Measurements from ENCODE around the gene RWDD2A. TPM values are rescaled to one million over a fixed set of nuclear protein-coding genes. Genes with fewer than 3 reads are reported as not detected.

RWDD2A gene
- total RNA-seq, 5 donors from 2014 or later (not counting 1 experiment from before 2014, with no cell fraction given): 1.5 to 4.1 (median 2.9) TPM

GRCh38 chr6:83226517-83226916 is 33.4 kb downstream of the RWDD2A start:
- no peaks in the 10 kb centered on the region for H3K9me3 Mint-ChIP-seq
- WGBS (ENCODE audit: insufficient coverage): no CpG with 5 or more reads among the region's 1 CpG

DNA sequence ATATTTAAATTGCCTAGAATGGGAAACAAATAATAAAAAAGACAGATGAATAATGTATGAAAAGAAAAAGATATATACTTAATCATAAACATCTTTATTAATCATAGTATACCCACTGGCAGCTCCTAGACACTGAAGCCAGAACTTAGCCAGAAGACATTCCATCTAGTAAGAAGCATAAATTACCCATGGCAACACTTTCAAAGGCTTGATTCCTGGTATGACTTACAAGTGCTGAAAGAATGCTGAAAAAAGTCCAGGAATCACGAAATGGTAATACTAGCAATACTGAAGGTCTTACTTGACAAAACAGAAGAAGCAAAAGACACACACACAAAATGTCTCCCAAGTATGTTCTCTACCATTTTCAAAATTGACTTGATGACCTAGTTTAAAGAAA is 38.0 kb downstream of the RWDD2A start:
- Mint-ChIP-seq H3K4me3 (no peak overlapping the region), H3K27ac (no peak overlapping the region), H3K4me1 (no peaks in the 10 kb centered on the region), H3K9me3 (no peaks in the 10 kb centered on the region), H3K27me3 (peaks cover 10 to 15% of the 10 kb centered on the region in 2 donors), H3K36me3 (no peaks in the 10 kb centered on the region)
- ATAC-seq (replicated peaks in 1 of 4) (no peak), DNase-seq (no peak)
- POLR2A ChIA-PET: interaction anchor here in 1 of 2 donors (0.6 kb wide), 1 partner anchor 30 kb away, joined by 4 read pairs; no protein-coding TSS in a partner anchor
- H3K9me3 ChIP-seq: no peaks in the 10 kb centered on the region
- no CpG with 5 or more reads among the region's 1 CpG for WGBS (ENCODE audit: insufficient coverage)
- no peaks in the 10 kb centered on the region for H3K36me3 ChIP-seq (ENCODE audit: control insufficient read depth in 2 of 2, extremely low read depth in 1 of 2, insufficient read depth in 1 of 2, low read length in 1 of 2)
- H3K27me3 ChIP-seq (replicated peaks in 1 of 2; ENCODE audit: control insufficient read depth in 2 of 2, extremely low read depth in 1 of 2, insufficient read depth in 2 of 2, low read length in 1 of 2): peaks cover 0 to 2% of the 10 kb centered on the region in 2 experiments
- CTCF ChIA-PET: interaction anchor here in 1 of 2 donors (0.9 kb wide), 1 partner anchor 9 kb away, joined by 3 read pairs; no protein-coding TSS in a partner anchor
- H3K4me1 ChIP-seq (ENCODE audit: control insufficient read depth in 1 of 2, extremely low read depth in 1 of 2, insufficient read depth in 2 of 2, low read length in 2 of 2): no peaks in the 10 kb centered on the region
- H3K27ac ChIP-seq (ENCODE audit: low read length): no peak overlapping the region
- no peak overlapping the region for H3K4me3 ChIP-seq (ENCODE audit: control insufficient read depth in 1 of 2, extremely low read depth in 1 of 2, low read length in 1 of 2)

More at GRCh38 chr6:83226517-83226916, 33.4 kb downstream of the RWDD2A start:
- Histone ChIP-seq H3K9me3 (no peaks in the 10 kb centered on the region), H3K4me1 (ENCODE audit: control insufficient read depth in 1 of 2, extremely low read depth in 1 of 2, insufficient read depth in 2 of 2, low read length in 2 of 2) (no peaks in the 10 kb centered on the region), H3K4me3 (ENCODE audit: control insufficient read depth in 1 of 2, extremely low read depth in 1 of 2, low read length in 1 of 2) (no peak overlapping the region), H3K36me3 (ENCODE audit: control insufficient read depth in 2 of 2, extremely low read depth in 1 of 2, insufficient read depth in 1 of 2, low read length in 1 of 2) (no peaks in the 10 kb centered on the region), H3K27ac (ENCODE audit: low read length) (no peak overlapping the region), H3K27me3 (replicated peaks in 1 of 2; ENCODE audit: control insufficient read depth in 2 of 2, extremely low read depth in 1 of 2, insufficient read depth in 2 of 2, low read length in 1 of 2) (peaks cover 0 to 2% of the 10 kb centered on the region in 2 experiments)
- no peaks in the 10 kb centered on the region for H3K4me1 Mint-ChIP-seq
- no peaks in the 10 kb centered on the region for H3K36me3 Mint-ChIP-seq
- H3K4me3 Mint-ChIP-seq: no peak overlapping the region
- CTCF ChIA-PET: no interaction called here
- ATAC-seq (replicated peaks in 1 of 4) (no peak), DNase-seq (no peak)
- no peak overlapping the region for H3K27ac Mint-ChIP-seq
- POLR2A ChIA-PET: no interaction called here
- peaks cover 2% of the 10 kb centered on the region in 2 donors for H3K27me3 Mint-ChIP-seq

GRCh38 chr6:83247471-83247870 is 54.3 kb downstream of the RWDD2A start:
- 100% methylated on average over 2 of the region's 3 CpGs for WGBS (ENCODE audit: insufficient coverage)
- no peak overlapping the region for H3K4me3 ChIP-seq (ENCODE audit: control insufficient read depth in 1 of 2, extremely low read depth in 1 of 2, low read length in 1 of 2)
- no peak overlapping the region for H3K4me3 Mint-ChIP-seq
- CTCF ChIA-PET: no interaction called here
- no peak for DNase-seq
- POLR2A ChIA-PET: no interaction called here
- H3K9me3 Mint-ChIP-seq: no peaks in the 10 kb centered on the region
- no peaks in the 10 kb centered on the region for H3K36me3 ChIP-seq (ENCODE audit: control insufficient read depth in 2 of 2, extremely low read depth in 1 of 2, insufficient read depth in 1 of 2, low read length in 1 of 2)
- no peaks in the 10 kb centered on the region for H3K4me1 ChIP-seq (ENCODE audit: control insufficient read depth in 1 of 2, extremely low read depth in 1 of 2, insufficient read depth in 2 of 2, low read length in 2 of 2)
- H3K27ac Mint-ChIP-seq: no peak overlapping the region
- H3K27me3 ChIP-seq (replicated peaks in 1 of 2; ENCODE audit: control insufficient read depth in 2 of 2, extremely low read depth in 1 of 2, insufficient read depth in 2 of 2, low read length in 1 of 2): peaks cover 0 to 2% of the 10 kb centered on the region in 2 experiments
- H3K4me1 Mint-ChIP-seq: no peaks in the 10 kb centered on the region
- H3K27ac ChIP-seq (ENCODE audit: low read length): no peak overlapping the region
- no peaks in the 10 kb centered on the region for H3K9me3 ChIP-seq
- no peak for ATAC-seq (replicated peaks in 1 of 4)
- no peaks in the 10 kb centered on the region for H3K36me3 Mint-ChIP-seq
- H3K27me3 Mint-ChIP-seq: peaks cover 8 to 29% of the 10 kb centered on the region in 2 donors

Other genes with a start within 250 kb of the RWDD2A start
- gene UBE3D, start 127.5 kb upstream of the RWDD2A start, total RNA-seq: 1 to 10 TPM; 6.2 to 9.3 (median 7.1) TPM
- 10 to 100 TPM; 19.0 to 26.8 (median 25.5) TPM for gene DOP1A, start 125.7 kb upstream of the RWDD2A start, total RNA-seq
- gene PGM3, start 92 bp upstream of the RWDD2A start, total RNA-seq: 10 to 100 TPM; 18.8 to 26.0 (median 24.3) TPM
- 1 to 10 TPM in 2 of 5 donors, under 1 TPM in 3; 0.10 to 1.0 (median 0.88) TPM for gene ME1, start 237.7 kb downstream of the RWDD2A start, total RNA-seq

Measured in T-cell (primary cell).